Measurements from ENCODE around the gene AGK. TPM values are rescaled to one million over a fixed set of nuclear protein-coding genes. Genes with fewer than 3 reads are reported as not detected.
A peak's percentile ranks its signal among the peaks of the same experiment; 100 is the strongest.

Gene AGK
- total RNA-seq, 1 experiment from 2014 or later, result 35.4 TPM

DNA sequence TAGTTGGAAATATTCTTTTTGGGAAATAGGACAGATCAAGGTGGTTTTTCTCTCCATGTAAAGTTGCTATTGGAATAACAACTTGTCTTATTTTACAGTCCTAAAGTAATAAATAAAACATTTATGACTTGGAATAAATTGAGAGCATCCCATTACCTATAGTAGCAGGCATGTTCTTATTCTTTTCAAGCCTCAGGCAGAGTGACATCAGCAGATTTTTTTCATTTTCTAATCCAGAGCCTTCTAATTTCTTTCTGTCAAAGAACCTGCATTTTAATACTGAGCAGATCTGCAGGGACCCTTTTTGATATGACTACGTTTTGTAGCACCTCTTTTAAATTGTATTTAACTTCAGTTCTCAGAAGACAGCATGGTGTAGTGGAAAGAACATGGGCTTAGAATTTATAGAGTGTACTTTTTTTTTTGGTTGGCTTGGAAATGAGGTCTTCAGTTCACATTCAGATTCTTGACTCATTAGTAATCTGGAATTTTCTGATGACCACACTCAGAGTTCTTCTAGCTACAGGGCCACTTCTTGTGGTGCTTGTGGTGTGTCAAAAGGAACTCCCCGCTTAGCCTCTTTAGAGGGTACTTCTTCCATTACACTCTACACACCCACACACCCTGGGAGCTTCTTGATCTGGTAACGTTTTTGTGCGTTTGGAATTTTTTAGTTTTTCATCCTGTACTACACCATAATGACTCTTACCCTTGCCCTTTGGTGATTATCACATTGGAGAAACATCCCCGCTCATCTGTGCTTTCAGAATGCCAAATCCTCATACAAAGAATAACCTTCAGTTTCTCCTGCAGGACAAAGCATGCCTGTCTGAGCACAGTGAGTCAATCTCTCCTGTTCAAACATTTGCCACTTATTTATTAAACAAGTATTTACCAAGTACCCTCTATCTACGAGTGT is 34.6 kb downstream of the AGK start:
- POLR2A ChIA-PET, result no interaction called here
- Mint-ChIP-seq H3K27ac (ENCODE audit: low read depth, unreplicated experiment) (peak overlapping the region; percentile 28), H3K4me3 (ENCODE audit: unreplicated experiment) (peak overlapping the region; percentile 31), H3K9me3 (ENCODE audit: unreplicated experiment) (peaks cover 13% of the 10 kb centered on the region), H3K4me1 (ENCODE audit: insufficient read depth, unreplicated experiment) (peaks cover 33% of the 10 kb centered on the region), H3K27me3 (ENCODE audit: insufficient read depth, unreplicated experiment) (no peaks in the 10 kb centered on the region), H3K36me3 (ENCODE audit: insufficient read depth, unreplicated experiment) (no peaks in the 10 kb centered on the region)
- CTCF ChIA-PET, result interaction anchor here (0.6 to 0.9 kb wide), 2 partner anchors 13 to 769 kb away, joined by 3 read pairs; no protein-coding TSS in a partner anchor
- no TSS peak for BruUV-seq (replicated peaks)
- intact Hi-C loops (cut with micrococcal nuclease), result no loop called here
- TF ChIP-seq, protein P1, sequence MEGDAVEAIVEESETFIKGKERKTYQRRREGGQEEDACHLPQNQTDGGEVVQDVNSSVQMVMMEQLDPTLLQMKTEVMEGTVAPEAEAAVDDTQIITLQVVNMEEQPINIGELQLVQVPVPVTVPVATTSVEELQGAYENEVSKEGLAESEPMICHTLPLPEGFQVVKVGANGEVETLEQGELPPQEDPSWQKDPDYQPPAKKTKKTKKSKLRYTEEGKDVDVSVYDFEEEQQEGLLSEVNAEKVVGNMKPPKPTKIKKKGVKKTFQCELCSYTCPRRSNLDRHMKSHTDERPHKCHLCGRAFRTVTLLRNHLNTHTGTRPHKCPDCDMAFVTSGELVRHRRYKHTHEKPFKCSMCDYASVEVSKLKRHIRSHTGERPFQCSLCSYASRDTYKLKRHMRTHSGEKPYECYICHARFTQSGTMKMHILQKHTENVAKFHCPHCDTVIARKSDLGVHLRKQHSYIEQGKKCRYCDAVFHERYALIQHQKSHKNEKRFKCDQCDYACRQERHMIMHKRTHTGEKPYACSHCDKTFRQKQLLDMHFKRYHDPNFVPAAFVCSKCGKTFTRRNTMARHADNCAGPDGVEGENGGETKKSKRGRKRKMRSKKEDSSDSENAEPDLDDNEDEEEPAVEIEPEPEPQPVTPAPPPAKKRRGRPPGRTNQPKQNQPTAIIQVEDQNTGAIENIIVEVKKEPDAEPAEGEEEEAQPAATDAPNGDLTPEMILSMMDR (IDR thresholded peaks at IDR 0.05; ENCODE audit: unreplicated experiment), result no peak
- DNase-seq (ENCODE audit: unreplicated experiment), result peak; percentile 52

DNA sequence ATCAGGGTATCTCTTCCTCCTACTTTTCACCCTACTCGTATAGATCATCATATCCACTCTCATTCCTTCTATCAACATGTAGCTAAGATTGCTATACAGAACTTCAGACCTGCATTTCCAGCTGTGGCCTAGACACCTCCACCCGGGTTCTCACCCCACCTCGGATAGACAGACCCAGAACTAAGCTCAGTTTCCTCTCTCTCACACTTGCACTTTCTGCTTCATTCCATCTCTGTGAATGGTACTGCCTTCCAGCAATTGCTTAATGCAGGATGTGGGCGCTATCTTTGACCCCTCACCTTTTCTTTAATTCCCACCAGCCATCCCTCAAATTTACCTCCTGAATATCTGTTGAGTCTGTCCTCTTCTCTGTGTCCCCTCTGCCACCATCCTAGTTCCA is 35.7 kb downstream of the AGK start:
- DNase-seq (ENCODE audit: unreplicated experiment), result no peak
- CTCF ChIA-PET, result no interaction called here
- BruUV-seq (replicated peaks), result no TSS peak
- intact Hi-C loops (cut with micrococcal nuclease), result no loop called here
- Mint-ChIP-seq H3K4me1 (ENCODE audit: insufficient read depth, unreplicated experiment) (peaks cover 34% of the 10 kb centered on the region), H3K27me3 (ENCODE audit: insufficient read depth, unreplicated experiment) (no peaks in the 10 kb centered on the region), H3K27ac (ENCODE audit: low read depth, unreplicated experiment) (peak overlapping the region; percentile 14), H3K9me3 (ENCODE audit: unreplicated experiment) (peaks cover 13% of the 10 kb centered on the region), H3K4me3 (ENCODE audit: unreplicated experiment) (no peak overlapping the region), H3K36me3 (ENCODE audit: insufficient read depth, unreplicated experiment) (no peaks in the 10 kb centered on the region)
- TF ChIP-seq, protein P1 (IDR thresholded peaks at IDR 0.05; ENCODE audit: unreplicated experiment), result no peak
- POLR2A ChIA-PET, result no interaction called here

DNA sequence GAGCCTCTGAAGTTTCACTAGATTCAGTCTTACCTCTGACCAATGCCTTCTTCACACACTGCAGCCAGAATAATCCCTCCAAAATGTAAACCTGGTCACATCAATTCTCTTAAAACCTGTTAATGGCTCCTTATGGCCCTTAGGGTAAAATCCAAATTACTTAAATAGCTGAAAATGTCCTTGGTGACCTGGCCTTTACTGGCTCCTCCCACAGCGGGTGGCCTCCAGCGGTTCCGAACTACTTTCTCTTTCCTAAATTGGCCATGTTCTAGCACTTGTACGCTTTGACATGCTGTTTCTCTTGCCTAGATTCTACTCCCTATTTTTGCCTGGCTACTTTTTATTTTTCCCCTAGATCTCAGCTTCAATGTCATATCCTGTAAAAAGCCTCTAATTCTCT is 36.1 kb downstream of the AGK start:
- intact Hi-C loops (cut with micrococcal nuclease), result no loop called here
- TF ChIP-seq, protein P1 (IDR thresholded peaks at IDR 0.05; ENCODE audit: unreplicated experiment), result no peak
- peak overlapping the region; percentile 14 for H3K27ac Mint-ChIP-seq (ENCODE audit: low read depth, unreplicated experiment)

DNA sequence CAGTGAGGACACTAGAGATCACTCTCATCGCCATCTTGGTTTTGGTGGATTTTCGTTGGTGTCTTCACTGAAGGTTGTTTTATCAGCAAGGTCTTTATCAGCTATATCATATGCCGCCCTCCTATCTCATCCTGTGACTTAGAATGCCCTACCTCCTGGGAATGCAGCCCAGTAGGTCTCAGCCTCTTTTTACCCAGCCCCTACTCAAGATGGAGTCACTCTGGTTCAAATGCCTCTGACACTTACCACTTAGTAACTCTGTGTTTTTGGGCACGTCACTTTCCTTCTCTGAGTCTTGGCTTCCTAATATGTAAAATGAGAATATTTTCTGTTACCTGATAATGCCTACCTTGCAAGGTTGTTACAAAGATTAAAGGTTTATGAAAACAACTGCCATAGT is 37.7 kb downstream of the AGK start:
- DNase-seq (ENCODE audit: unreplicated experiment), result no peak
- no peaks in the 10 kb centered on the region for H3K27me3 Mint-ChIP-seq (ENCODE audit: insufficient read depth, unreplicated experiment)
- TF ChIP-seq, protein P1 (IDR thresholded peaks at IDR 0.05; ENCODE audit: unreplicated experiment), result no peak
- no TSS peak for BruUV-seq (replicated peaks)
- intact Hi-C loops (cut with micrococcal nuclease), result no loop called here
- peaks cover under 1% of the 10 kb centered on the region for H3K9me3 Mint-ChIP-seq (ENCODE audit: unreplicated experiment)
- POLR2A ChIA-PET, result no interaction called here
- peaks cover 9% of the 10 kb centered on the region for H3K36me3 Mint-ChIP-seq (ENCODE audit: insufficient read depth, unreplicated experiment)
- CTCF ChIA-PET, result interaction anchor here (0.7 to 1.1 kb wide), 3 partner anchors 8 to 129 kb away, joined by 3 read pairs; no protein-coding TSS in a partner anchor
- no peak overlapping the region for H3K27ac Mint-ChIP-seq (ENCODE audit: low read depth, unreplicated experiment)
- H3K4me1 Mint-ChIP-seq (ENCODE audit: insufficient read depth, unreplicated experiment), result peaks cover 34% of the 10 kb centered on the region
- no peak overlapping the region for H3K4me3 Mint-ChIP-seq (ENCODE audit: unreplicated experiment)

More for the DNA sequence above, 36.1 kb downstream of the AGK start:
- DNase-seq (ENCODE audit: unreplicated experiment), result no peak
- peaks cover 13% of the 10 kb centered on the region for H3K9me3 Mint-ChIP-seq (ENCODE audit: unreplicated experiment)
- H3K4me3 Mint-ChIP-seq (ENCODE audit: unreplicated experiment), result no peak overlapping the region
- H3K4me1 Mint-ChIP-seq (ENCODE audit: insufficient read depth, unreplicated experiment), result peaks cover 34% of the 10 kb centered on the region
- no peaks in the 10 kb centered on the region for H3K27me3 Mint-ChIP-seq (ENCODE audit: insufficient read depth, unreplicated experiment)
- CTCF ChIA-PET, result interaction anchor here (0.7 kb wide), 1 partner anchor 777 kb away, joined by 3 read pairs; no protein-coding TSS in a partner anchor
- H3K36me3 Mint-ChIP-seq (ENCODE audit: insufficient read depth, unreplicated experiment), result no peaks in the 10 kb centered on the region
- no TSS peak for BruUV-seq (replicated peaks)
- POLR2A ChIA-PET, result interaction anchor here (0.7 kb wide), 1 partner anchor 20 kb away, joined by 3 read pairs; no protein-coding TSS in a partner anchor
